GM21825 (cell line): ENCODE data around the gene ZNF281.
"Not testable (repeated sequence)": the region's sequence is repeated elsewhere in the genome, so short reads cannot be mapped to it uniquely, and the experiment has no call there.

Experiments used
- ATAC-seq: cut with Tn5 transposase; IDR thresholded peaks from one replicate; pipeline ENCODE4 v1.9.1; 2021; ENCODE audit warnings: mild to moderate bottlenecking, moderate library complexity; ENCODE audit not compliant: unreplicated experiment

The ZNF281 gene

GRCh38 chr1:200409761-200410565 is at the start of gene ZNF281:
ZNF281 (minus strand) TSS chr1:200410036; CDS start chr1:200409705, 331 bp downstream.
- ATAC-seq: peak; percentile 94

- no peak for ATAC-seq
Observed at GRCh38 chr1:200458780-200459179, 48.9 kb upstream of the ZNF281 start.

- no peak for ATAC-seq
Observed at GRCh38 chr1:200457810-200458209, 48.0 kb upstream of the ZNF281 start.

DNA sequence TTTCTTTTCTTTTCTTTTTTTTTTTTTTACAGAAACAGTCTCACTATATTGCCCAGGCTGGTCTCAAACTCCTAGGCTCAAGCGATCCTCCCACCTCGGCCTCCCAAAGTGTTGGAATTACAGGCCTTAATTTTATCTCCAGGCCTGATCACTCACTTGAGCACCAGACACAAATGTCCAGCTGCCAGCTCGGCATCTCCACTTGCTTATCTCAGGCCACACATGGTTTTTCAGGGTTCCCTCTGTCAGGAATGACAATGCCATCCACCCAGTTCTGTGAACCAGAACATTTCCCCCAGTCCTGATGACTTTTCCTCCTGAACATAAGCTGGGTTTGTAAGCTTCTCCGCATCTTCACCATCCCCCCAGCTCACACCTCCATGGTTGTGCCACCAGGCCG is 44.6 kb upstream of the ZNF281 start:
- ATAC-seq: no peak

DNA sequence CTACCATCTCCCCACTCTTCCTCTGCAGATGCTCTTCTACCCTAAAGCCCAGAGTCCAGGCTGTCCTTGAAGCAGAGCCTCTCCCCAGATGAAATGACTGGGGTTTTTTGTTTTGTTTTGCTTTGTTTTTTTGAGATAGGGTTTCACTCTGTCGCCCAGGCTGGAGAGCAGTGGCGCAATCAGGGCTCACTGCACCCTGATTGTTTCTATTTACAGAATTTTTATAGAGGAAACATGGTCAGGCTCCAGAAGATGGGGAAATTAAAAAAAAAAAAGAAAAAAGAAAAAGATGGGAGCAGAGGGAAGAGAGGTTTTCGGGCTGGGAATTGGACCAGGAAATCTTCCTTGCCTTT is 43.7 kb upstream of the ZNF281 start:
- ATAC-seq: no peak

DNA sequence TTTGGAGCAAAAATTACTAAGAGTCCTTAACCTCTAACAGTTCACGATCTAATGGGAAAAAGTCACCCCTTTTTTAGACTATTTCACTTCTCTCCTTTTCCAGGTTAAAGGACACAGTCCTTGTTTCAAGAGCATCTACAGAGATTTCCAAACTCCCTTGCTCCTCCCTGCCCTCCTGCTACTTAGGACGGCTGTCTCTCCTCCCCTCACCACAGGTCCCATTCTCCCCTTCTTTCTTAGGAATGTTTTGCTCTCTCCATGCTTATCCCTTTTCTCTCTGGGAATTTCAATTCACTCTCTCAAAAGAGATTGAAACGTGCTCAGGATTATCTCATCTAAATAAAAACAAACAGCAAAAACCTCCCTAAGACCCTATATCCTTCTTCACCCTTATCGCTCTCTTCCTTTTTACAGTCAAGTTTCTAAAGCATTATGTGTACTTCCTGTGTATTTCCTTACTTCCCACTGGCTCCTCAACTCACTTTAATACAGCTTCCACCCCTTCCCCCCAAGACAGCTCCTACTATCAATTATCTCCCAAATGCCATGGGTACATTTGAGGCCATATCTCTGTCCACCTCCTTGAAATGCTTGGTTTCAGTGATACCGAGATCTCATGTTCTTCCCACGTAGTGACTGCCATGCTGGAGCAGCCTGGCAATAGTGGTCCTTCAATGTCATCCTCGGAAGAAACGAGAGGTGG is 43.2 kb upstream of the ZNF281 start:
- ATAC-seq: no peak

DNA sequence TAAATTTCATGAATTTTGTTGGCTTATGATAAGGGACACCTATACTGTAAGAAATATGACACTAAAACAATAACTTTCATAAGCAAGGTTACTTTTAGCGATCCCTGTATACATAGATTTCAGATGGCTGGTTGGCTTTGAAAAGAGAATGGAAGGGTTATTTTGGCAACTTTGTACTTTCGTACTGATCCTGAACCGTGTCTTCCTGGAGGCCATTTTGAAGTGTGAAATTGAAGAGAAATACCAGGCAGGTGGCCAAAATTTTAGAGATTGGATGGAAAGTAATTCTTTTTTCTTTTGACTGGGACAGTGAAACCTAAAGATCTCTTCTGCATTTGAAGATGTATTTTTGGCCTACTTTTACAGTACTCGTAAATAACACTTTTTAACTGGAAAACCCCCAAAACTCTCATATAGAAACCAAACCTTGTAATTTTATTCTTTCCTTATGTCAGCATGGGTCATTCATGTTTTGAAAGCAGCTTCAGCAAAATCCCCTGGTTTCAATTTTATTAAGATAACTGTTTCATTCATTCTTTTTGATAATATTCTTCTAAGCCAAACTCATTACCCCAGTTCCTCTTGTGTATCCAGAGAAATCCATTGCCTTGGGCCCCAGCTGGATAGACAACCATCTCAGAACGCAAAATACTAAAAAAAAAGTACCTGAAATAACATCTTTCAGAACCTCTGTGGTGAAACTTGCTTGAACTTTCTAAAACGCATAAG is 38.4 kb upstream of the ZNF281 start:
- ATAC-seq: peak; percentile 94

GRCh38 chr1:200445213-200445612 is 35.4 kb upstream of the ZNF281 start:
- ATAC-seq: no peak

DNA sequence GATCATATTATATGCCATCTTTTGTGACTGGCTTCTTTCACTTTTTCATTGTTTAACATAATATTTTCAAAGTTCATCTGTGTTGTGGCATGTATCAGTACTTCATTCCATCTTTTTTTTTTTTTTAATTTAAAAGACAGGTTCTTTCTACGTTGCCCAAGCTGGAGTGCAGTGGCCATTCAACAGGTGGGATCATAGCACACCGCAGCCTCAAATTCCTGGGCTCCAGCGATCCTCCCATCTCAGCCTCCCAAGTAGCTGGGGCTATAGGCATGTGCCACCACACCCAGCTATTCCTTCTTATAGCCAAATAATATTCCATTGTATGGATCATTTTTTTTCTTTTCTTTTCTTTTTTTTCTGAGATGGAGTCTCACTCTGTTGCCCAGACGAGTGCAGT is 34.6 kb upstream of the ZNF281 start:
- ATAC-seq: no peak

DNA sequence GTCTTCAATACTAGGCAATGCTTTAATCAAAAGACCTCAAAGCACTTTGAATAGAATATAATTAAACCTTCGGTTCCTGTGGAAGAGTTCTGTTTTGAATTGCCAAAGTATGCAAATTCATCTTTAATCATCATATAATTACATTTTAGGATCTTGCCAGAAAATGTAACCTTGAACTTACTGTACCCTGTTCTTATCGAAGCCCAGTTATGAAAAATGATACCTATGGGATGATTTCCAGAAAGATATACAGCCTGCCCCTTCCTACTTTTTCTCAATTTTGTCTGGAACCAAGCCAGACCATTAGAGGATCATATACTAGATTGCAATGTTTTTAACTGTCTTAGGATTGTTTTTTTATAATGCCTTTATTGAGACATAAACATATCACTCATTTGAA is 34.0 kb upstream of the ZNF281 start:
- ATAC-seq: no peak

- ATAC-seq: no peak
Observed at GRCh38 chr1:200442537-200443156, 32.8 kb upstream of the ZNF281 start.

GRCh38 chr1:200442023-200442422 is 32.2 kb upstream of the ZNF281 start:
- no peak for ATAC-seq

- no peak for ATAC-seq
Observed at GRCh38 chr1:200438911-200439310, 29.1 kb upstream of the ZNF281 start.

DNA sequence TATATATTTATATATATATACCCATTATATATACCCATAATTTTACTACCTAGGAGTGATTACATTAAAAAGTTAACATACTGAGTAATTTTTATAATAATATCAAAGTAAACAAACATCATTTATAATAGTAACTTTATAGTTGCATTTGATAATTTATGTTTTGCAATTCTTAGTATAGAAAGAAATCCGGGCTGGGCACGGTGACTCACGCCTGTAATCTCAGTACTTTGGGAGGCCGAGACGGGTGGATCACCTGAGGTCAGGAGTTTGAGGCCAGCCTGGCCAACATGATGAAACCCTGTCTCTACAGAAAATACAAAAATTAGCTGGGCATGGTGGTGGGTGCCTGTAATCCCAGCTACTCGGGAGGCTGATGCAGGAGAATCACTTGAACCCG is 28.6 kb upstream of the ZNF281 start:
- ATAC-seq: not testable (repeated sequence)

DNA sequence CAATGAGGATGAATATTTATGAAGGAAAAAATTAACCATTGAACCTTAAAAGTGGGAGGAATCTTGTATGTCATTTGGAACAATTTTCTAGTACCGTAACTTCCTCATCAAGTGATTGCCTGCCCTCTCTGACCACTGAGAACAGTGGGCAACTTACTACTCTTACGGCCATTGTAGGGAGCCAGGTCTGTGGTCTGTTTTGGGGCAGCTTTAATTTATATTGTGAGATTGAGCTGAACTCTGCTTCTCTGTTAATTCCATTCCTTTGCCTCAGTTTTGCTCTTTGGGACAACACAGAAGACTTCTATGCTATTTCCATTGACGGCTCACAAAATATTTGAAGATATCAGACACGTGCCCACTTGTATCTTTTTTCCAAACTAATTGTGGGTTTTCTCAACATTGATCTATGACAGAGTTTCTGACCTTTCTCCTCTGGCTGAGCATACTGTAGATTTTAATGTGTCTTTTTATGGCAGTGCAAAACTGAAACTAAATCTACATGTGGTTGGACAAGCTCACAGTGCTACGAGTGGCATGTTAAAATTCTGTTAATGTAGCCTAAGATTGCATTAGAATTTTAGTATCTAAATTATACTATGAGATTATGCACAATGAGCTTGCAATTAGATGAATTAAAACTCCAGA is 27.8 kb upstream of the ZNF281 start:
- no peak for ATAC-seq

DNA sequence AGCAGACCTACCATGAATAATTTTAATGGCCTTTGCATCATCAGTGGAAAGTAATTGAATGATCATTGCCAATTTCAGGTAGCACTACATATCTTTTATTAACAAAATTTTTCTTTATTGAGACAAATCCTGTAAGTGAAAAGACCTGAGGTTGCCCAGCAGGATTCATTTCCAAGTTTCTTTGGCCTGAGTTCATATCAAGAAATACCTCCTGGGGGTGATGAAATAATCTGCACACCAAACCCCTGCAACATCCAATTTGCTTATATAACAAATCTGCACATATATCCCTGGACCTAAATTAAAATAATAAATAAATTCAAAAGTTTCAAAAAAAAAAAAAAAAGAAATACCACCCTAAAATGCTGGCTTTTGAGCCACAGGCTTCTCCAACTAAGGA is 27.3 kb upstream of the ZNF281 start:
- no peak for ATAC-seq

DNA sequence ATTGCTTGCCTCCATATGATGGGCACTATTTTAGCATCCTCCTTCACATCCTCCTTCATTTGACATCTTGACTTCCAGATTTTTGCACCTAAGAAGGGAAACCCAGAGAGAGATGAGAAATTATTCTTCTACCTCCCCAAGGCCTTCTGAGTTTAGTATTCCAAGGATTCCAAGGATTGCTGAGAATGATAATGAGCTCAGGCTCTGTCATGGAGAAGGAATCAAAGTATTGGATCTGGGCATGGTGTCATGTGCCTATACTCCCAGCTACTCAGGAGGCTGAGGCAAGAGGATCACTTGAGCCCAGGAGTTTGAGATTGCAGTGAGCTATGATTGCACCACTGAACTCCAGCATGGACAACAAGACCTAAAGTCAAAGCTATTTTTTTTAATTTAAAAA is 26.6 kb upstream of the ZNF281 start:
- no peak for ATAC-seq

- no peak for ATAC-seq
Observed at GRCh38 chr1:200435200-200435780, 25.5 kb upstream of the ZNF281 start.

GRCh38 chr1:200433586-200433985 is 23.8 kb upstream of the ZNF281 start:
- ATAC-seq: no peak

GRCh38 chr1:200432586-200432985 is 22.8 kb upstream of the ZNF281 start:
- no peak for ATAC-seq
